Measurements from ENCODE around the gene PAFAH2.

- TF ChIP-seq CTCF (IDR thresholded peaks at IDR 0.05) (no peak), POLR2A (IDR thresholded peaks at IDR 0.05) (no peak), EP300 (IDR thresholded peaks at IDR 0.05) (no peak)
Observed at GRCh38 chr1:26025517-26025916, 27.7 kb upstream of the PAFAH2 start.
